Kidney epithelial cell (primary cell): Measurements from ENCODE around the gene MRPL58. TPM values are rescaled to one million over a fixed set of nuclear protein-coding genes. Genes with fewer than 3 reads are reported as not detected.

Experiments used
- DNase-seq: peaks from one replicate; pipeline ENCODE4 v3.0.0-alpha.2; 2010; ENCODE audit warnings: low read depth
- H3K27me3 ChIP-seq: 2 replicates; pipeline ENCODE4 v1.6.0; 2011; ENCODE audit warnings: low read length; ENCODE audit not compliant: control insufficient read depth, insufficient read depth
- H3K36me3 ChIP-seq: 2 replicates; pipeline ENCODE4 v1.5.1; 2011; ENCODE audit warnings: low read length; ENCODE audit not compliant: control insufficient read depth, insufficient read depth
- H3K4me3 ChIP-seq: 2 replicates; pipeline ENCODE4 v1.5.1; 2011; ENCODE audit warnings: low read depth, mild to moderate bottlenecking, control low read depth, low read length
- total RNA-seq: library from RNA; depleted of rRNA; stranded (reverse); fragments of >200 nt; gene quantifications from 2 replicates; pipeline ENCODE4 v1.2.3, GENCODE V29; 2015
- TF ChIP-seq, protein P1 (sequence below): IDR thresholded peaks from 2 replicates; pipeline ENCODE4 v1.5.1; 2011; ENCODE audit warnings: mild to moderate bottlenecking, moderate library complexity, low read length, control low read depth, inconsistent platforms; ENCODE audit not compliant: insufficient read depth, poor library complexity, severe bottlenecking

Gene MRPL58
- total RNA-seq, 1 donor from 2014 or later: 68.5 TPM

DNA sequence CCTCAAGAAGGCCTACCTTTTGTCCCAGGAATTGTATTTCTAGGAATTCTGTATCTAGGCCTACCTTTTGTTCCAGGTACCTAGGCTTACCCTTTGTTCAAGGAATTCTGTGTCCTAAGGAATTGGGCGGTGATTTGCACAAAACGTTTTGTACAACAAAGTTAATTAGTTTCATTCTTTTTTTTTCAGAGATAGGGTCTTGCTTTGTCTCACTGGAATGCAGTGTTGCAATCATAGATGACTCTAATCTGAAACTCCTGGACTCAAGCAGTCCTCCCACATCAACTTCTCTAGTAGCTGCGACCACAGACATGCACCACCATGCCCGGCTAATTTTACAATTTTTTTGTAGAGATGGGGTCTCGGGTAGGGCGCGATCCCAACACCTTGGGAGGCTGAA, 18.0 kb upstream of the MRPL58 start:
- Histone ChIP-seq H3K36me3 (no peaks in the 10 kb centered on the region), H3K27me3 (no peaks in the 10 kb centered on the region), H3K4me3 (no peak overlapping the region)
- peak; percentile 56 for DNase-seq
- TF ChIP-seq, protein P1, sequence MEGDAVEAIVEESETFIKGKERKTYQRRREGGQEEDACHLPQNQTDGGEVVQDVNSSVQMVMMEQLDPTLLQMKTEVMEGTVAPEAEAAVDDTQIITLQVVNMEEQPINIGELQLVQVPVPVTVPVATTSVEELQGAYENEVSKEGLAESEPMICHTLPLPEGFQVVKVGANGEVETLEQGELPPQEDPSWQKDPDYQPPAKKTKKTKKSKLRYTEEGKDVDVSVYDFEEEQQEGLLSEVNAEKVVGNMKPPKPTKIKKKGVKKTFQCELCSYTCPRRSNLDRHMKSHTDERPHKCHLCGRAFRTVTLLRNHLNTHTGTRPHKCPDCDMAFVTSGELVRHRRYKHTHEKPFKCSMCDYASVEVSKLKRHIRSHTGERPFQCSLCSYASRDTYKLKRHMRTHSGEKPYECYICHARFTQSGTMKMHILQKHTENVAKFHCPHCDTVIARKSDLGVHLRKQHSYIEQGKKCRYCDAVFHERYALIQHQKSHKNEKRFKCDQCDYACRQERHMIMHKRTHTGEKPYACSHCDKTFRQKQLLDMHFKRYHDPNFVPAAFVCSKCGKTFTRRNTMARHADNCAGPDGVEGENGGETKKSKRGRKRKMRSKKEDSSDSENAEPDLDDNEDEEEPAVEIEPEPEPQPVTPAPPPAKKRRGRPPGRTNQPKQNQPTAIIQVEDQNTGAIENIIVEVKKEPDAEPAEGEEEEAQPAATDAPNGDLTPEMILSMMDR: no peak

DNA sequence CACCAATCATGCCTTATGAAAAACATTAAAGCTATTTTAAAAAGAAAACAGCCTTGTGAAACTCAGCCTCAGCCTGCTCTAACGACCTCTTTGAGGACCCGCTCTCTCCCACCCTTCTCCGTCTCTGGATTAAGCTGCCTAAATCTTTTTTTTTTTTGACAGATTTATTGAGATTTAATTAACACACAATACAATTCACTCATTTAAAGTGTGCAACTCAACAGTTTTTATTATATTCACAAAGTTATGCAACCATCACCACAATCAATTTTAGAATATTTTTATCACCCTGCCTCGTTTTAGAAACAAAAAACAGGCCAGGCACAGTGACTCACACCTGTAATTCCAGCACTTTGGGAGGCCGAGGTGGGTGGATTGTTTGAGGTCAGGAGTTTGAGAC, 16.6 kb upstream of the MRPL58 start:
- no peaks in the 10 kb centered on the region for H3K27me3 ChIP-seq
- DNase-seq: no peak

DNA sequence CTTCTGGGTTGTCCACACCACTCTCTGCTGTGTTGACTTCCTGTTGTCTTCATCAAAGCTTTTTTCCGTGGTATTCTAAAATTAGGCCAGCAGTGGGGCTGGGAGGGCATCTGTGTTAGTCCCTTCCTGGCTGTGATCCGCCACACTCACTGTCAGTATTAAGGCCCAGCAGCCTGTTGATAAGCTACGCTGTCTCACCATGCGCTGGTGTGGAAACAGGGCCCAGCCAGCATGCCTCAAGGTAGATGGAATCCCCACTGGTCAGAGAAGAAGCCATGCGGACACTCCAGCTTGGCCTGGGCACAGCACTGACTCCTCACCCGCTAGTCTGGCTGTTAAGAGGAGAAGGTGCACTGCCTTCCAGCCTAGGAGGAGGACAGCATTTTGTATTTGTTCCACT, 13.7 kb upstream of the MRPL58 start:
- Histone ChIP-seq H3K4me3 (no peak overlapping the region), H3K27me3 (no peaks in the 10 kb centered on the region), H3K36me3 (no peaks in the 10 kb centered on the region)
- TF ChIP-seq, protein P1: no peak
- DNase-seq: no peak

More for the DNA sequence above, 16.6 kb upstream of the MRPL58 start:
- TF ChIP-seq, protein P1: no peak
- Histone ChIP-seq H3K4me3 (no peak overlapping the region), H3K36me3 (no peaks in the 10 kb centered on the region)

DNA sequence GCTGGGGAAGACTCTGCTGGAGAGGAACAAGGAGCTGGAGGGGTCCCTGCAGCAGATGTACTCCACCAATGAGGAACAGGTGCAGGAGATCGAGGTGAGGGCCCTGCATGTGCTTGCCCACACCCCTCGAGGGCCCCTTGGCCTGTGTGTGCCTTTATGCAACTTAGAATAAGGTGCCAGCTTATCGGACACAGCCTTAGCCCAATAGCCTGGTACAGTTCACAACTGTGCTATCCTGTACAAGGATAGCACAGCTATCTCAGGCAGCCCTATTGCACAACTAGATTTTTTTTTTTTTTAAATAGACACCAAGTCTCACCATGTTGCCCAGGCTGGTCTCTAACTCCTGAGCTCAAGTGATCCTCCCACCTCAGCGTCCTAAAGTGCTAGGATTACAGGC, 12.9 kb upstream of the MRPL58 start:
- Histone ChIP-seq H3K27me3 (no peaks in the 10 kb centered on the region), H3K36me3 (no peaks in the 10 kb centered on the region), H3K4me3 (no peak overlapping the region)
- no peak for DNase-seq
- TF ChIP-seq, protein P1: no peak

DNA sequence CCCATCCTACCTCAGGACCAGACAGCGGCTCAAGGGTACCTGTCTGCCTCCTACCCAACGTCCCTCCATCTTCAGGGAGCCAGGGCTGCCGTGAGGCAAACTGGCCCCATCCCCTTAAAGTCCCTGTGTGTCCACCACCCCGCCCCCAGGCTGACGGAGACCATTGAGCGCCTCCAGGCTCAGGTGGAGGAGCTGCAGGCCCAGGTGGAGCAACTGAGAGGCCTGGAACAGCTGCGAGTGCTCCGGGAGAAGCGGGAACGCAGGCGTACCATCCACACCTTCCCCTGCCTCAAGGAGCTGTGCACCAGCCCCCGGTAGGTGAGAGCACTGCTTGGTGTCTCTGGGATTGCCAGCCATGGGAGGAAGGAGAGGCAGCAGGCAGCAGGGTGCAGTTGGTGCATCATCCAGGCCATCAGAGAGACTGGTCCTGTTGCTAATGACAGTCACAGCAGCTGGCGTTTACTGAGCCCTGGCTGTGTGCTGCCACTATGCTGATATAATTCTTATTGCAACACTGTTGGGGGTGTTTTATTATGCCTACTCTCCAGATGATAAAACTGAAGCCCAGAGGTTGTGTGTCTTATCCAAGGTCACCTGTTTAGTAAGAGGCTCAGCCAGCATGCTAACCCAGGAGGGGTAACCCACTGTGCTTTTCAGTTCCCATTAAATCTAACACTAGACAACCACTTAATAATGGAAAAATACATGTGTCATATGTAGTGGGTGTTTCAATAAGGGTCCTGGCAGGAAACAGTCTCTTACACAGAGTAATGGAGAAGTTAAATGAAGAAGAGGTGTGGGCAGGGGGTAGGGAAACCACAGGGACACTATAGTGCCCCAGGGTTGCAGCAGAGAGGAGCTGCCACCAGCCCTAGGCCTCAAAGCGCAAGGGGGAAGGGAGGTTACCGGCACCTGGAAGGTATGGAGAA, 10.3 kb upstream of the MRPL58 start:
- H3K4me3 ChIP-seq: no peak overlapping the region
- no peaks in the 10 kb centered on the region for H3K36me3 ChIP-seq
- H3K27me3 ChIP-seq: no peaks in the 10 kb centered on the region
- DNase-seq: no peak
- TF ChIP-seq, protein P1: no peak
